ENCODE data around the gene PDE8A.

- TF ChIP-seq CTCF (IDR thresholded peaks at IDR 0.05; ENCODE audit: extremely low read depth in 1 of 2, insufficient read depth in 1 of 2, low read depth in 1 of 2, low read length in 2 of 2) (no peak), EZH2 (IDR thresholded peaks at IDR 0.05; ENCODE audit: borderline replicate concordance, low read depth, low read length, severe bottlenecking) (no peak), MAX (IDR thresholded peaks at IDR 0.05; ENCODE audit: insufficient read depth, insufficient read length) (no peak), POLR2AphosphoS5 (IDR thresholded peaks at IDR 0.05; ENCODE audit: insufficient read depth, low read depth, low read length) (no peak)
Observed at GRCh38 chr15:85035980-85036379, 54.3 kb downstream of the PDE8A start.
